T47D (cell line): ENCODE data around the gene CHST7.
"Not testable (repeated sequence)": the region's sequence is repeated elsewhere in the genome, so short reads cannot be mapped to it uniquely, and the experiment has no call there.

Source experiments
- DNase-seq, 2 experiments: peaks; one replicate each; pipeline versions ENCODE4 v3.0.0 to v3.0.0-alpha.2; 2011 to 2012; ENCODE audit warnings: low read depth in 1 of 2, low spot score in 1 of 2
- JUND ChIP-seq: IDR thresholded peaks from 2 replicates; pipeline ENCODE4 v1.6.1; 2012; ENCODE audit warnings: low read depth
- in situ Hi-C: cut with HindIII; loops from 2 replicates; pipeline ENCODE4 v1.10.0; 2016; ENCODE audit warnings: low sequenced_read_pairs, low pct_unique_long_range_greater_than_20kb

CHST7 gene

DNA sequence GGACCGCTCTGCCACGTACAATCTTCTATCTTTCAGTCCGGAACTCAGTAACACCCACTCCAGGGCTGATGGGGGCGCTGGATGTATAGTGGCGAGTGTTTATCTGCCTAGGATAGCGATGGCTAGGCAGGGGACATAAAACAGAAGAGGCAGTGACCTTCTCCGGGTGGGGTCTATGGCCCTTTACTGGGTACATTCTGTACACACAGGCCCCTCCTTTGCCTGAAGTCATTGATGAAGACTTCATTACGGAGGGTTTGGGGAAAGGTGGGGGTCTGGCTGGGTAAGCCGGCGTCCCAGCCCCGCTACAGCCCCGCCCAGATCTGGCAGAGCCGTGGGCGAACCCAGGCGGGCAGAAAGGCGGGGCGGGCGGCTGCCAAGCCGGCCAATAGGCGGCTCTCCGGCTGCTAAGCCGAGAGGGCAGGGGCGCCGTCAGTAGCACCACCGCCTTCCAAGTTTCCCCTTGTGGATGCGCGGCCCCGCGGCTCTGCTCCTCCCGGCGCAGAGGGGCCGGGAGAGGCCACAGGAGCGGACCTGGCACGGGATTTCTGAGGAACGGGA is at the start of gene CHST7:
TSS of gene CHST7 (plus strand) at position 435 of the 561 bp plus-strand sequence. CDS start 167 bp downstream, outside the sequence.
- in situ Hi-C loops = no loop called here
- no peak for TF ChIP-seq JUND
- DNase-seq = peak; percentile 58 to 67

DNA sequence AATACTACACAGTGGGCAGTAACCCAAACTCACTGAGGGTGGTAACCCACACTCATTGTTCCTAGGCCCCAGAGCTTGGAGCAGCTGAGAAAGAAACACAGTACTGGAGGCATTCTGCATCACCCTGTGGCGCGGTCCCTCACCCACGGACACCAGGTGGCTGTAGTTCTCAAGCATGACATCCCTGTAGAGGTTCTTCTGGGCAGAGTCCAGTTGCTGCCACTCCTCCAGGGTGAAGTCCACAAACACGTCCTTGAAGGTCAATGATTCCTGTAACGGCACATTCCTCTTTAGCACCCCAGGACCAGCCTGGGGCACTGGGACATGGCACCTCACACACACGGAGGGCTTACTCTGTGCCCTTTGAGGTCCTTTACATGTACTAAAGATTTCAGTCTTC is 44.9 kb upstream of the CHST7 start:
- in situ Hi-C loops, DNase-seq: not testable (repeated sequence)

GRCh38 chrX:46529740-46530403 is 43.7 kb upstream of the CHST7 start:
- in situ Hi-C loops, DNase-seq: not testable (repeated sequence)

- in situ Hi-C loops, DNase-seq: not testable (repeated sequence)
Measured at GRCh38 chrX:46530404-46530908, 43.1 kb upstream of the CHST7 start.

DNA sequence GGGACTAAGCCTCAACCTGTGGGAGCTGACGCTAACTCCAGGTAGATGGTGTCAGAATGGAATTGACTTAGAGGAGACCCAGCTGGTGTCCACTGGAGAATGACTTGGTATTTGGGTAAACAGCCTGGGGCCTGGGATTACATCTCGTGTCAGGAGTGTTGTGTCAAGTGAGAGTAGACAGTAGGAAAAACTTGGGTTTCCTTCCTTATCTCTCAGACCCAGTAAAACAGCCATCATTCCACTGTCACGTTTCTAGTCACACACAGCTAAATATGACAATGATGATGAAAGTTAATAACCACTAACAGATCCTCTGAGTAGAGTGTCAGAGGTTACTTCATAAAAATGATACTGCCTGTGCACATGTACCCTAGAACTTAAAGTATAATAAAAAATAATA is 42.1 kb upstream of the CHST7 start:
- no peak for TF ChIP-seq JUND
- no peak for DNase-seq
- in situ Hi-C loops = no loop called here

DNA sequence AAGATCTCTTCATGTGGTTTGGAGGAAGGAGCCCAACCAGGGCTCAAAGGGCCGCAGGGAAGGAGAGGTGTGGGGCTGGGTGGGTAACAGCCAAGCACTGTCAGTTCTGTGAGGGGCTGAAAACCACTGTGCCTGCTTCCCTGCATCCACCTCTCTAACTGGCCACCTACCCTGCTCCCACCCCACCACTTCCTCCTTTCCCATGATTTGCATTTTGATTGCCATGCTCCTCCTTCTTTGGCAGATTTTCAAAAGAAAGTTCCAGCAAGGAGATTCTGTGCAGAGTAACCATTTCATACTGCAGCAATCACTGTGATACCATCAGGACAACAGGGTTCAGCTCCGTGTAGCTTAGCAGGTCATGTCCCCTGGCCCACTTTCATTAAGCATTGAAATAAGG is 30.1 kb upstream of the CHST7 start:
- DNase-seq = no peak
- in situ Hi-C loops = no loop called here

GRCh38 chrX:46544527-46544926 is 29.0 kb upstream of the CHST7 start:
- DNase-seq, in situ Hi-C loops: not testable (repeated sequence)

More for the DNA sequence above, 30.1 kb upstream of the CHST7 start:
- TF ChIP-seq JUND = no peak

DNA sequence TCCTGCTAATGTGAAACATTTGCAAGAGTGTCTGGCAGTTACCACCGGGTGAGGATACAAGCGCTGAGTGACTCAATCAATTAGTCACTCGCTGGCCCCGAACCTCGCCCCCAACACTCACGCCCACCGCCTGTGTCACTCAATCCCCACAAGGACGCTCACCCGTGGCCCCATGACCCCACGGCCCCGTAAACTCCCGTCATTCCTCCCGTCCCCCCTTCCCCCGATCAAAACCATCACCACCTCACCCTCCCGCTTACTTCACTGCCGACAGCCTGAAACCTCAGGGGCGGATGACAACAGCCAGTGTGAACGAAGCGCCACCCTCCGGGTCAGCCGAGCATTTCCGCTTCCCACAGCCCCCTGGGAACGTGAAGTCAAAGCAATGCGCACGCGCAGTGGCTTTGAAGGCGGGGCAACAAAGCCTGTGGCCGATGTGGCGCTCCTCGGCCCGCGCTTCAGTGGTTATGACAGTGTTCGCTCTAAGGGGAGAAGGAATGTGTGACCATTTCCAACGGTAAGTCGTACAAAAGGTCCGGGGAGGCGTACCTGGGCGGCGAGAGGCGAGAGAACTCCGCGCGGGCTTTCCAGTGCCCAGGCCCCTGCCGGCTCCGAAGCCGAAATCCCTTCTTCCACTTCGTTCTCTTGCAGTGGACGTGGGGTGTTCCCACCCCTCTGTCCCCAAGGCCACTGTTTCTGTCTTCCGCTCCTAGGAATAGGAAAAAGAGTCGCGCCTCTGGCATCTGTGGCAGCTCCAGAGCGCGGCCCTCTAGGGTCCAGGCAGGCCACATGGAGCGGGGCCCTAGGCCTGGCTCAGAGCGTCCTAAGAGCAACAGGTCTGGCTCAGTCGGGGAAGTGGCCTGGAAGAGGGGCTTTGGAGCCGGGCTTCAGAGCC is 28.2 kb upstream of the CHST7 start, which contains the start of gene ZNF674:
TSS of gene ZNF674 (minus strand) at position 311 of the 895 bp plus-strand sequence. CDS start 3,334 bp downstream, outside the sequence.
- TF ChIP-seq JUND = no peak
- in situ Hi-C loops = no loop called here

DNA sequence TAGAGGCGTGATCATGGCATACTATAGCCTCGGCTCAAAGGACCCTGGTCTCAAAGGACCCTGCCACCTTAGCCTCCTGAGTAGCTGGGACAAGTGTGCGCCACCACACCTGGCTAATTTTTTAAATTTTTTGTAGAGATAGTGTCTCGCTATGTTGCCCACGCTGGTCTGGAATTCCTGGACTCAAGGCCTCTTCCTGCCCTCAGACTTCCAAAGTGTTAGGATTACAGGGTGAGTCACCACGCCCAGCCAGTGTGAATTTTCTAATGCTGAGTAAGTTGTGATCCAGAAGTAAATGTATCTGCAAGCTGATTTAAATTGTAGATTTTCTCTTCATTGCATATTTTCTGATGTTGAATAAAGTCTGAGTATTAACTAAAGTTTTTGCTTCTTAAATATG is 25.7 kb upstream of the CHST7 start:
- TF ChIP-seq JUND = no peak
- no peak for DNase-seq

More for the DNA sequence above, 28.2 kb upstream of the CHST7 start, which contains the start of gene ZNF674:
- DNase-seq = peak; percentile 72 to 95

DNA sequence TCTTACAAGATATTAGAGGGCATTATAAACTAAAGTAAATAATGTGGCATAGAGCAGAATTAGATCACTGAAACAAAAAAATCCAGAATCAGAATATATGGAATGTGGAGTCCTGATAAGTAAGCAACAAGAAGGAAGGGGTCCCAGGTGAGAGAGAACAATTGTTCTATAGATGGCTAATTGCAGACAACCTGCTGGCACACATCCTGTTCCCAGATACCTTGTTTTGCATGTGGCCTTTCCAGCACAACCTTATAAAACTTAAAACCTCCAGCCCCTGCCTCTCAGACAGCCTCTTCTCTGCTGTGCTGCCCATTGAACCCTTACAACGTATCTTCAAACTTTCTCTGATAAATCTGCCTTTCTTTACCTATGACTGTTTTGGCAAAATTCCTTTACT is 23.7 kb upstream of the CHST7 start:
- in situ Hi-C loops = no loop called here
- TF ChIP-seq JUND = no peak
- DNase-seq = no peak

More for the DNA sequence above, 25.7 kb upstream of the CHST7 start:
- in situ Hi-C loops = no loop called here

- in situ Hi-C loops = no loop called here
- no peak for DNase-seq
Measured at GRCh38 chrX:46551494-46552128, 22.0 kb upstream of the CHST7 start.

GRCh38 chrX:46553935-46554334 is 19.6 kb upstream of the CHST7 start:
- TF ChIP-seq JUND = no peak
- in situ Hi-C loops = no loop called here
- no peak for DNase-seq

More at GRCh38 chrX:46551494-46552128, 22.0 kb upstream of the CHST7 start:
- no peak for TF ChIP-seq JUND
